Glutamatergic neuron (in vitro differentiated cells): Measurements from ENCODE around the gene RABL6. TPM values are rescaled to one million over a fixed set of nuclear protein-coding genes. Genes with fewer than 3 reads are reported as not detected.
"Not testable (repeated sequence)": the region's sequence is repeated elsewhere in the genome, so short reads cannot be mapped to it uniquely, and the experiment has no call there.

Source experiments
- DNase-seq: peaks from one replicate; pipeline ENCODE4 v3.0.0; 2022
- H3K27ac Mint-ChIP-seq: one replicate; pipeline ENCODE4 v1.8.0; 2020; ENCODE audit warnings: mild to moderate bottlenecking, mixed read lengths, inconsistent platforms; ENCODE audit not compliant: unreplicated experiment
- H3K27me3 Mint-ChIP-seq: one replicate; pipeline ENCODE4 v1.8.0; 2020; ENCODE audit warnings: mild to moderate bottlenecking, moderate library complexity, mixed read lengths, inconsistent platforms; ENCODE audit not compliant: unreplicated experiment
- H3K36me3 Mint-ChIP-seq: one replicate; pipeline ENCODE4 v1.8.0; 2020; ENCODE audit warnings: mild to moderate bottlenecking, mixed read lengths, inconsistent platforms; ENCODE audit not compliant: unreplicated experiment
- H3K4me1 Mint-ChIP-seq: one replicate; pipeline ENCODE4 v1.8.0; 2020; ENCODE audit warnings: mild to moderate bottlenecking, low read depth, mixed read lengths, inconsistent platforms; ENCODE audit not compliant: unreplicated experiment
- H3K4me3 Mint-ChIP-seq: one replicate; pipeline ENCODE4 v1.8.0; 2020; ENCODE audit warnings: mild to moderate bottlenecking, mixed read lengths, inconsistent platforms; ENCODE audit not compliant: unreplicated experiment
- H3K9me3 Mint-ChIP-seq: one replicate; pipeline ENCODE4 v1.8.0; 2020; ENCODE audit warnings: mild to moderate bottlenecking, moderate library complexity, mixed read lengths, inconsistent platforms; ENCODE audit not compliant: unreplicated experiment
- total RNA-seq: library from RNA; stranded (reverse); fragmentation: NEBNext Ultra II Directional; extraction: Animal tissue kit (Norgen Biotek cat#: 25700); gene quantifications from one replicate; pipeline ENCODE4 v1.2.1, GENCODE V29; 2021; ENCODE audit not compliant: unreplicated experiment
- TF ChIP-seq, protein P1 (sequence below): fragments of 200-600 bp; sonication (generic); IDR thresholded peaks from one replicate; pipeline ENCODE4 v1.5.0; 2021; ENCODE audit not compliant: partially characterized antibody, unreplicated experiment

The RABL6 gene
- total RNA-seq, 1 donor from 2014 or later, result 149 TPM

DNA sequence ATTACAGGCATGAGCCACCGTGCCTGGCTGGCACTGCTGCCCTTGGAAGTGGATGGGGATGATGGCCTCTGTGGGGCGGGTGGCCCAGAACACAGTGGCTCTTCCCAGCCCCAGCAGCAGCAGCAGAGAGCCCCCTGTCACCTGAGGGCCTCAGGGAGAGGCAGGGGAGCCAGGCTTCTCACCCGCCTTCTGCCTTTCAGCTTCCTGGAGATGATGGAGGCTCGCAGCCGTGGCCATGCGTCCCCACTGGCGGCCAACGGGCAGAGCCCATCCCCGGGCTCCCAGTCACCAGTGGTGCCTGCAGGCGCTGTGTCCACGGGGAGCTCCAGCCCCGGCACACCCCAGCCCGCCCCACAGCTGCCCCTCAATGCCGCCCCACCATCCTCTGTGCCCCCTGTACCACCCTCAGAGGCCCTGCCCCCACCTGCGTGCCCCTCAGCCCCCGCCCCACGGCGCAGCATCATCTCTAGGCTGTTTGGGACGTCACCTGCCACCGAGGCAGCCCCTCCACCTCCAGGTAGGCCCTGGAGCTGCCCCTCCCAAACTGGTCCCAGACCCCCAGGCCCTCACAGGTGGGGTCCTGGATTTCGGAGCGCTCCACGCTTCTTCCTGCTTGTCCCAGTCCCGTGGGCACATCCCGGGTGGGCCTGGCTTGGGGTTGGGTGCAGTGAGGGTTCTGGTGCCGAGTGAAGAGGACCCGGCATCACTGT lies 29.6 kb downstream of the RABL6 start:
- Mint-ChIP-seq H3K27ac (peak overlapping the region; percentile 33), H3K36me3 (no peaks in the 10 kb centered on the region), H3K27me3 (peaks cover 18% of the 10 kb centered on the region), H3K4me1 (peaks cover 15% of the 10 kb centered on the region), H3K9me3 (peaks cover 11% of the 10 kb centered on the region), H3K4me3 (no peak overlapping the region)
- TF ChIP-seq, protein P1, sequence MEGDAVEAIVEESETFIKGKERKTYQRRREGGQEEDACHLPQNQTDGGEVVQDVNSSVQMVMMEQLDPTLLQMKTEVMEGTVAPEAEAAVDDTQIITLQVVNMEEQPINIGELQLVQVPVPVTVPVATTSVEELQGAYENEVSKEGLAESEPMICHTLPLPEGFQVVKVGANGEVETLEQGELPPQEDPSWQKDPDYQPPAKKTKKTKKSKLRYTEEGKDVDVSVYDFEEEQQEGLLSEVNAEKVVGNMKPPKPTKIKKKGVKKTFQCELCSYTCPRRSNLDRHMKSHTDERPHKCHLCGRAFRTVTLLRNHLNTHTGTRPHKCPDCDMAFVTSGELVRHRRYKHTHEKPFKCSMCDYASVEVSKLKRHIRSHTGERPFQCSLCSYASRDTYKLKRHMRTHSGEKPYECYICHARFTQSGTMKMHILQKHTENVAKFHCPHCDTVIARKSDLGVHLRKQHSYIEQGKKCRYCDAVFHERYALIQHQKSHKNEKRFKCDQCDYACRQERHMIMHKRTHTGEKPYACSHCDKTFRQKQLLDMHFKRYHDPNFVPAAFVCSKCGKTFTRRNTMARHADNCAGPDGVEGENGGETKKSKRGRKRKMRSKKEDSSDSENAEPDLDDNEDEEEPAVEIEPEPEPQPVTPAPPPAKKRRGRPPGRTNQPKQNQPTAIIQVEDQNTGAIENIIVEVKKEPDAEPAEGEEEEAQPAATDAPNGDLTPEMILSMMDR, result no peak
- DNase-seq, result no peak

DNA sequence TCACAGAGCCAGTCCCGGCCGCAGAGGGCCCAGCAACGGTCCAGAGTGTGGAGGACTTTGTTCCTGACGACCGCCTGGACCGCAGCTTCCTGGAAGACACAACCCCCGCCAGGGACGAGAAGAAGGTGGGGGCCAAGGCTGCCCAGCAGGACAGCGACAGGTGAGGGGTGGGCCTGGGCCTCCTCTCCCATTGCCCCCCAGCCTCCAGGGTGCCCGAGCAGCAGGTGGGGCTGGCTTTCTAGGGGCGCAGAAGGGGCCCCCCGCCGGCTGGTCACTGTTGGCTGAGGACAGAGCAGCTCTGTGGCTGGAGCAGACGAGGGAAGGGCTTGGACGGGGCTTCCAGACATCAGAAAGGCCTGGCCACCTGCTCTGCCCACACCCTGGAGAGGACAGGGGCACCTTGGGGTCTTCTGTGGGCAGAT lies 30.1 kb downstream of the RABL6 start:
- Mint-ChIP-seq H3K4me1 (peaks cover 15% of the 10 kb centered on the region), H3K27me3 (peaks cover 15% of the 10 kb centered on the region)
- H3K27ac Mint-ChIP-seq, DNase-seq, H3K36me3 Mint-ChIP-seq, H3K4me3 Mint-ChIP-seq, H3K9me3 Mint-ChIP-seq: not testable (repeated sequence)

DNA sequence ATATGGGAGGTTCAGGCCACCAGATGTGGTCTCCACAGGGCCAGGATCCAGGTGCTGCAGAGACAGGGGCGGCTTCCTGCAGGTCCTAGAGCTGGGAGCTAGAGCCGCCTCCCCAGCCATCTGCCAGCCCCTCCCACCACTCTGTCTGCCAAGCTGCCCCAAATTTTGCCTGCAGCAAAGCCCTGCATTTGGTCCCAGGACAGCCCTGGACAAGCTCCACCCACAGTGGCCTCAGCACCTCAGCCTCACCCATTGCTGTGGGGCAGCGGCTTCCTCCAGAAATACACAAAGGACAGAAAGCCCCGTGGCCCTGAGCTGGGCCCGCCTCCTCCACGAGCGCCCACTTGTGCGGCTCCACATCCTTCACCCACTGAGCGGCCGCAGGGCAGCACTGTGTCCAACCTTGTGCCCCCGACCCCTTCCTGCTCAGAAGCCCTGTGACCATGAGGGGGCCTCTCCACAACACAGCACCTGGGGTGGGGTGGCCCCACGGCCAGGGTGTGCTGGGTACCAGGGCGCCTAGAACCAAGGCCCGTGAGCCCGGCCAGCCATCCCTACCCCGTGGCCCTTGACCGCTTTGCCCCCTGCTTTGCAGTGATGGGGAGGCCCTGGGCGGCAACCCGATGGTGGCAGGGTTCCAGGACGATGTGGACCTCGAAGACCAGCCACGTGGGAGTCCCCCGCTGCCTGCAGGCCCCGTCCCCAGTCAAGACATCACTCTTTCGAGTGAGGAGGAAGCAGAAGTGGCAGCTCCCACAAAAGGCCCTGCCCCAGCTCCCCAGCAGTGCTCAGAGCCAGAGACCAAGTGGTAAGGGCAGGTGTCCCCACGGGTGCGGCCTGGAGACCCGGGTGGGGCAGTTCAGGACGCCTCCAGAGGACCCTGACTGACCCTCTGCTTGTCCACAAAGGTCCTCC lies 30.8 kb downstream of the RABL6 start:
- Mint-ChIP-seq H3K36me3 (no peaks in the 10 kb centered on the region), H3K27me3 (peaks cover 17% of the 10 kb centered on the region), H3K4me3 (no peak overlapping the region), H3K4me1 (peaks cover 15% of the 10 kb centered on the region), H3K9me3 (peaks cover 12% of the 10 kb centered on the region), H3K27ac (no peak overlapping the region)
- TF ChIP-seq, protein P1, result no peak
- no peak for DNase-seq

DNA sequence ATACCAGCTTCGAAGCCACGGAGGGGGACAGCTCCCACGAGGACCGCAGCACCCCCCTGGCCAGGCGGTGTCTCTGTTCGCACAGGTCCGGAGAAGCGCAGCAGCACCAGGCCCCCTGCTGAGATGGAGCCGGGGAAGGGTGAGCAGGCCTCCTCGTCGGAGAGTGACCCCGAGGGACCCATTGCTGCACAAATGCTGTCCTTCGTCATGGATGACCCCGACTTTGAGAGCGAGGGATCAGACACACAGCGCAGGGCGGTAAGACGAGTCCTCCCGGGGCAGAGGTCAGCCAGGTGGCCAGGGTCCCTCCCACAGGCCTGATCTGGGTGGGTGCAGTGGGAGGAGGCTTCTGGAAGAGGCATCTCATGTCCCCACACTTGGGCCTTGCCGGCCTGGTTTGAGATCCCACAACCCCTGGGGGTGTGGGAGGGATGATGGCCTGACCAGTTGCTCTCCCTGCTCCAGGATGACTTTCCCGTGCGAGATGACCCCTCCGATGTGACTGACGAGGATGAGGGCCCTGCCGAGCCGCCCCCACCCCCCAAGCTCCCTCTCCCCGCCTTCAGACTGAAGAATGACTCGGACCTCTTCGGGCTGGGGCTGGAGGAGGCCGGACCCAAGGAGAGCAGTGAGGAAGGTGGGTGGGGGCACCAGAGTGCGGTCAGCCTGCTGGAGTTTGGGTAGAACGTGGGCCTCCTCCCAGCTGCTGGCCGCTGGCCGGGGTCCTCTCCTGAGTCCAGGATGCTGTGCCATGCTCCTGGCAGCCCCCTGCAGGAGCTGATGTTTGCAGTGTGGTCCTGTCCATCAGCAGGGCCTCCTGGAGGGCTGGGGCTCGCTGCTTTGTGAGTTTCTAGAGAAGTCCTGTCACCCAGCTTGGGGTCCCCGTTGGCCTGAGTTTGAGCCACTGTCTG lies 31.7 kb downstream of the RABL6 start:
- H3K27ac Mint-ChIP-seq, result peak overlapping the region; percentile 83
- no peak for DNase-seq
- H3K4me1 Mint-ChIP-seq, result peaks cover 9% of the 10 kb centered on the region
- H3K27me3 Mint-ChIP-seq, result peaks cover 11% of the 10 kb centered on the region
- peak overlapping the region; percentile 47 for H3K4me3 Mint-ChIP-seq
- H3K9me3 Mint-ChIP-seq, result peaks cover 7% of the 10 kb centered on the region
- no peaks in the 10 kb centered on the region for H3K36me3 Mint-ChIP-seq
- TF ChIP-seq, protein P1, result no peak

DNA sequence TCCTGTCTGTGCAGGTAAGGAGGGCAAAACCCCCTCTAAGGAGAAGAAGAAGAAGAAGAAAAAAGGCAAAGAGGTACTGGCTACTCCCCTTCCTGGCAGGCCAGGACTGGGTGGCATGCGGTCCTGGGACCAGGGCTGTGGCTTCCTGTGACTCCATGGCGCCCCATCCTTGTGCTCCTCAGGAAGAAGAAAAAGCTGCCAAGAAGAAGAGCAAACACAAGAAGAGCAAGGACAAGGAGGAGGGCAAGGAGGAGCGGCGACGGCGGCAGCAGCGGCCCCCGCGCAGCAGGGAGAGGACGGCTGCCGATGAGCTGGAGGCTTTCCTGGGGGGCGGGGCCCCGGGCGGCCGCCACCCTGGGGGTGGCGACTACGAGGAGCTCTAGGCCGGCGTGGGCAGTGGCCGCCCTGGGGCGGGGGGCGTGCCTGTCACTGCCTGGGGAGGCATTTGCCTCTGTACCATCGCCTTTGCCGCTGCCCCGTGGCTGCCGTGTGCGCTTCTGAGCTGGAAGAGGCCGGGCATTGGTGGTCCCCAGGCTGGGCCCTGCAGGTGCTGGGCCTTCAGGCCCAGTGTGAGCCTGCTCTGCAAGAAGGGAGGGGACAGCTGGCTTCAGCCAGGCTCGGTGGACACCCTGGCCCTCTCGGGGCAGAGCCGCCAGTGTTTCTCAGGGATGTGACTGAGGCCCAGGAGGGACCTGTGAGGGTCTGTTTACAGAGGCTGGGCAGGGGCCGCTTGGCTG lies 32.6 kb downstream of the RABL6 start:
- Mint-ChIP-seq H3K4me3 (peak overlapping the region; percentile 47), H3K9me3 (peaks cover 7% of the 10 kb centered on the region), H3K27ac (peak overlapping the region; percentile 83), H3K27me3 (peaks cover 9% of the 10 kb centered on the region), H3K36me3 (no peaks in the 10 kb centered on the region), H3K4me1 (peaks cover 9% of the 10 kb centered on the region)
- TF ChIP-seq, protein P1, result no peak
- DNase-seq, result no peak
